NK-92 (cell line): ENCODE results near the gene DENND1A.
"Not testable (repeated sequence)": the region's sequence is repeated elsewhere in the genome, so short reads cannot be mapped to it uniquely, and the experiment has no call there.

ENCODE experiments used
- DNase-seq: peaks from one replicate; lab custom pipeline; 2025; ENCODE audit not compliant: unreplicated experiment; lab: John Stamatoyannopoulos, UW

The DENND1A gene

DNA sequence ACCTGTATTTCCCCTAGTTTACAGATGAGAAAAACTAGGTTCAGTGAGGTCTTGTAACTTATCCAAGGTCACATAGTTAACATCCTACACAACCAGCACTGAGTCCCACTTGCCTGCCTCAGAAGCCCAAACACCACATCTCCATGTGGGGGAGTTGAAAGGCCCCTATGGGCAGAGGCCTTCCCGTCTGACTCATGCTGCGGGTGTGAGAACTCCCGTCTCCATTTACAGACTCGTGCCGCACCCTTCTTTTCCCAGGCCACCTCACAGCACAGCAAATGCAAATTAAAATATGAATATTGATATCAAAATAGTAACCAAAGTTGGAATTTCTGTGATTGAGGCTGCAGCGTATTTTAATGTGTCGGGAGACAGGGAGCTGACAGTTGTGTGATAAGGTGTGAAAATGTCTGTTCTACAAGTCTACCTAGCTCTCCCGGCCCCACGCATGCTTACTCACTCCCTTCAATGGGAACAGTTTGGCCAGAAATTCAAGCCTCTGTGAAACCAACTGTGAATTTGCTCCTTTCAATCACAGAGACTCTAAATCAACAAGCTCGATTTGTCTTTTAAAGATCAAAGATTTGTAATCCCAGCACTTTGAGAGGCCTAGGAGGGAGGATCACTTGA is 483.8 kb downstream of the DENND1A start:
- no peak for DNase-seq

DNA sequence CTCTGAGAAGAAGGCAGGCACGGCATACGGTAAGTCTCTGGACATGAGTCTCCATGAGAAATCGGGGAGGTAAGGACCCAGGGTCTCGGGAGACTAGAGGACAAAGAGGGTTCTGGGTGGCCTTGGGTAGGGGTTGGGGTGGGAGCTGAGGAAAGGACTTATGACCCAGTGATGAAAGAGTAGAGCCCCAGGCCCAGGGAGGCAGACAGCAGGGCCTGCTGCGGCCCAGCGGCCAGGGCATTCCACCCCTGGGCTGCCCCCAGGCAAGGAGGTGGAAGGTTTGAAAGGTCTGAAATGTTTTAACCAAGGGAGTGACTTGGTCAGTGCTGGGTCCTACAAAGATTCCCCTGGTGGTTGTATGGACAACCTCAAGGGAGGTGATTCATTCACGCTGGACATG is 484.8 kb downstream of the DENND1A start:
- DNase-seq, result no peak

DNA sequence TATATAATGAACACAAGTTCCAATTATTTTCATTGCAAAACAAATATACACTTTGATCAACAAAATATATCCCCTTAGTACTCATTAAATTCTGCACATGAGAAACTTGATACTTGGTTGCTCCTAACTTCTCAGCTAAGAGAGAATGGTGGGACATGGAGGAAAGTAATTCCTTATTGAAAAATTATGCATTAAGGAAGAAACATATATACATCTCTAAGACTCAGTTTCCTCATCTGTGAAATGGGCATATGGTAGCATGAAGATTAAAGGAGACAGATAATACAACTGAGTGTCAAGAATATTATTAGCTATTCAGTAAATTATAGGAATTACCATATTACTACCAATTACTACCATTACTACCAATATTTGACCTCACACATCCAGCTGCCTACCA is 488.2 kb downstream of the DENND1A start:
- no peak for DNase-seq

DNA sequence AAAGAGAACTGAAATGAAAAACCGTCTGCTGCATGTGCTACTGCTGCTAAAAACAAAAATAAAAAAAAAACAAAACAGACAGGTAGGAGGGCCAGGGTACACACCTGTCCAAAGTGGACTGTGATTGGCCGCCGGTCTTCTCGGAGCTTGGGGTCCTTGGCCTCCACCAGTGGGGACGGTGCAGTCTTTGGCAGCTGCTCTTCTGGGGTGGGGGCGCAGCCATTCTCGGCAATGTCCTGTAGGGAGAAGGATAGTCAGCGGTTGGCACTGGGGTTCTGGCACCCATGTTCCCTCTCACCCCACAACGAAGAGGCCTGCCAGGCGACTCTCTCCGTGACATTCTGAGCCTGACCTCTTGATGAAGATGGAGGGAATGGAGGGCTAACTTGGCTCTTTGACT is 489.7 kb downstream of the DENND1A start:
- no peak for DNase-seq

DNA sequence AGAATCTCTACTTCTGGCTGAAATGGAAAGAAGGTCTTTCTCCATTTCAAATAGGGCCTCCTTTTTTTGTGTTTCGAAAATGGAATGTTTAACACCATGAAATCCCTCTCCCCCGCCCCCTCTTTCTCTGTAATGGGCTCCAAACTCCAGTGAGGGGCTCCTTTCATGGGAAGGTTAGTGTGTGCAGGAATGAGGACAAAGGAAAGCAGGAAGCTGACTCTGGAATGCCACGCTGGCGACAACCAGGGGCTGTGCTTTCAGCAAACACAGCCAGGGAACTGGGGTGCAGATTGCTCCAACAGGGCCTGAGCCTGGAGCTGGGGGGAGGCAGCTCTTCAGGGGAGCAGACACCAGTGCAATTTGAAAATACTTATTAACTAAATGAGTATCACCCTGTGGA is 491.1 kb downstream of the DENND1A start:
- no peak for DNase-seq

DNA sequence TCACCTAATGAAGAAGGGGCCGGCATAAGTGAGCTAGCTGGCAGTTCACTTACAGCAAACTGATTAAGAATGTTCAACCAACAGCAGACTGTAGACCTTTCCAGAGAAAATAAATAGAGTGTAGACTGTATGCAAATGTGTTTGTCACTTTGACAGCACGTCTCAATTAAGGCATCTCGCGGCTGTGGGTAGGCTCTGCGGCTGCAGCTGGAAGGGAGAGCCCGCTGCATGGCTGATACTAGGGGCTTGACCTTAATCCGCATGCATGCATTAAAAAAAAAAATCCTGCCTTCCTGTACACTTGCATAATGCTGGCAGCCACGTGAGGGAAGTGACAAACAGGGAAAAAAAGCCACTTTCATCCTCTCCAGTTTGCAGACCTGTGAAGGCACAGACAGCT is 491.6 kb downstream of the DENND1A start:
- DNase-seq, result no peak

DNA sequence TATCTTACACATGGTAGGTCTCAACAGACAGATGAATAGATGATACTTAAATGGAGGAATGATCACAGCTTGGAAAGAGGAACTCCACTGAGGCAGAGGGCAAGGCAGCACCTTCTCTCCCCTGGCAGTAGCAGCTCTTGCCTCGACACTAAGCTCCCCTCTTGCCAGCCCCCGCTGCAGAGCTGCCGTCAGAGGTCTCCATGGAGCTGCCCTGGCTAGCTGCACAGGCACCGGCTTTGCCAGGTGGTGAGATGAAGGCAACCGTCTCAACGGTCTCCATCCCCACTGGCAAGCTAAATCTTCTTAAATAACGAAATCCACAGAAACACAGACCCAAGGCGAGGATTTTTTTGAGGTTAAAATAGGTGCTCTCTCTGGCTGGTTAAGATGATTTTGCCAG is 492.7 kb downstream of the DENND1A start:
- DNase-seq, result no peak

DNA sequence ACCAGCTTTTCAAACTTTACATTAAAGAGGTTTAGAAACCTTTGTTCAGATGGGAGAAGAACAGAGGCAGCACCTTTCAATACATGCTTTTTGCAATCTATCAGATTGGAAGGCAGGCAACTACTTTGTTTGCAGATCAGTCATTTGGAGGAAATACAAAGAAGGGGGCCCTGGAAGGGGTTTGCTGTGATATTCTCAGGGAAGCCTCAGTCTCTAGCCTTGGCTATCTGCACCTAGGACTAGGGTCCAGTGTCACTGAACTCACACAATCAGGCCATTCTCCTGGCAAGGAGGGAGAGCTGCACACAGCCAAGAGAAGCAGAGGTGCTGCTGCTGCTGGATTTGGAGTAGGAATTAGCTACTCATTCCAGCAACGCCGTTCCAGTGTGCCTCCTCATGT is 494.5 kb downstream of the DENND1A start:
- DNase-seq, result no peak

DNA sequence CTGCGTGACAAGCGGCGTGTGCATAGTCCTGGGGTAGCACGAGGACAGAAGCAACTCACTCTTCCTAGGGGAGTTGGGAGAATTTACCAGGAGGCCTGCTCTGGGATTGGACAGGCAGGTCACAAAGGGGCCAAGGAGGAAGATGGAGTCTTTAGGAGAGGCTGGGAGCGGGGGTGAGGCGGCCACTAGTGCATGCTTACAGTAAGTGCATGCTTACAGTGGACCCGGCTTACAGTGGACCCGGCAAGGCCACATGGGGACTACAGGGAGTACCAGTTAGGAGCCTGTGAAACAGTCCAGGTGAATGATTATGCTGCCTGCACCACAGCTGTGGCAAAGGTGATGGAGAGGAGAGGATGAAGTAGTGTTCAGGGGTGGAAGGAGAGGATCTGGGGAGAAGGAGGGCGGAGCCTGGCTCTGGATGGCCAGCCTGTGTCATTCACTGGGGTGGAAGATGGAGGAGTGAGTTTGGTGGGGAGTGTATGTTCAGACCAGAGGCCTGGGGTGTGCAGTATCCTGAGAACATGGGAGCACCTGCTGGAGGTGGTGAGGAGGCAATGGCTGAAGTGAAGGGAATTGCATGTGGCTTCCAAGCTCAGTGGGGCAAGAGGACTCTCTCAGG is 495.2 kb downstream of the DENND1A start:
- no peak for DNase-seq

DNA sequence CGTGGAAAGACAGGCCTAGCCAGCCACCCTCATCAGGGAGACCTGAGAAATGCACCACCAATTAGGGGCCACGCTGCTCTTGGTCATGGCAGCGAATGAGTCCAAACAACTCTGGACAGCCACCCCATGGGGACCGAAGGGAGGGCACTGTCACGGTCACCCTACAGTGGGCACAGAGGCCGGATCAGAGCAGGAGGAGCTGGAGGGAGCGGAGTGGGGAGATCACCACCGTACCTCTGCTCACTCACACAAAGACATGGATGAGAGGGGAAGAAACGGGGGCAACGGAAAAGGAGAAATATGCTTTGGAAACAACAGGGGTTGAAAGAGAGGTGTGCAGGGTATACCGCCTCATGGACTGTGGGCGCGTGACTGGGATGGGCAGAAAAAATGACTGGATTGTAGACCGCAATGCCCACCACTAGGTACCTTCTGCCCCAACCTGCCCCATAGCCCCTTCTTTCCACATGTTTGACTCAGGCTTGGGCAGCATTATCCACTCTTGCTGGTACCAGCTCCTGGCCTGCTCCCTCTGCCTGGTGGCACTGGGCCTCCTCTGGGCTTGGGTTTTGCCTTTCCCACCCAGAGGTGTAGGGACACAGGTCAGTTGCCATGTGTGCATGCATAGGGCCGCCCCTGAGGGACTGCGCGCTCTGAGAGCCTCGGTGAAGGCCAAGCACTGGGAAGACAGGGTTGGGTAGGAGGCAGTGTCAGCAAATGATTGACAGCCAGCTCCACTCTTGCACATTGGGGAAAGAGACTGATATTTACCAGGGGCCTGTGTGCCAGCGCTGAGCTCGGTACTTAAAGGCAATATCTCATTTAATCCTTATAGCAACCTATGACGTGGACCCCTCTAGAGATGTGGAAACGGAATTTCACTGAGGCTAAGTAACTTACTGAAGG is 497.3 kb downstream of the DENND1A start:
- no peak for DNase-seq

DNA sequence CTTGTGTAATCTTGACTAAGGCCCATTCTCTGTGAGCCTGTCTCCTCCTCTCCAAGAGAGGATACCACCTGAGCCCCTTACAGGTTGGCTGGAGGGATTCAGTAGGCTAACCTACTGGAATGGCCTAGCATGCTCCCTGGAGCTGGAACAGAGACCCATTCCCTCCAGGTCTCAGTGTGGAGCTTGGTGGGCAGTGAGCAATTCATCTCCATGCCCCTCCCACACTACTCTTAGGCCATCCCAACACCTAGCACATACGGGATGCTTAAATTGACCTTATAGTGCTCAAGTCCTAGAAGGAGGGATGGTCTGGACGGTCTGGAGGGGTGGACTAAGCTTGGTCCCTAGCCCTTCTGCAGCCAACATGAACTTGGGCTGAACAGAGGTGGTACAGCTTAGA is 498.3 kb downstream of the DENND1A start:
- no peak for DNase-seq

DNA sequence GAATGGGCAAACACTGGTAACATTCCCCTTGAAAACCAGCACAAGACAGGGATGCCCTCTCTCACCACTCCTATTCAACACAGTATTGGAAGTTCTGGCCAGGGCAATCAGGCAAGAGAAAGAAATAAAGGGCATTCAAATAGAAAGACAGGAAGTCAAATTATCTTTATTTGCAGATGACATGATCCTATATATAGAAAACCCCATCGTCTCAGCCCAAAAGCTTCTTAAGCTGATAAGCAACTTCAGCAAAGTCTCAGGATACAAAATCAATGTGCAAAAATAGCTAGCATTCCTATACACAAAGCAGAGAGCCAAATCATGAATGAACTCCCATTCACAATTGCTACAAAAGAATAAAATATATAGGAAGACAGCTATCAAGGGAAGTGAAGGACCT is 501.5 kb downstream of the DENND1A start:
- not testable (repeated sequence) for DNase-seq

DNA sequence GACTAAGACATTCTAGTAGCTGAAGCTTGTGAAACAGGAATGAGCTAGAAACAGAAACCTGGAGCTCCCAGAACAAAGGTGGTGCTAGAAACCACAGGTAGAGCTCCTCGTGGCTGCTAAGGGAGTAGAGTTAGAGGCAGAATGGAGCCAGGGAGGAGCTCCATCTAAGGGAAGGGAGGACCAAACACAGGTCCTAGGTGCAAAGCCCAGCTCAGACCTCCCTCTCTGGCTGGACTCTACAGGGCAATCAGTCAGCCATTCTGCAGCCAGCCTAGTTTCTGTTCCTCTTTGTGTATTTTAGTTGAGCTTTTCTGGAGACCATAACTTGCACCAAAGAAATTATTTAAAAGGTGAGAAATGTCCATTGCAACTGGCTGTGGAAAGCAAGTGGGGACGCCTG is 503.5 kb downstream of the DENND1A start:
- no peak for DNase-seq

DNA sequence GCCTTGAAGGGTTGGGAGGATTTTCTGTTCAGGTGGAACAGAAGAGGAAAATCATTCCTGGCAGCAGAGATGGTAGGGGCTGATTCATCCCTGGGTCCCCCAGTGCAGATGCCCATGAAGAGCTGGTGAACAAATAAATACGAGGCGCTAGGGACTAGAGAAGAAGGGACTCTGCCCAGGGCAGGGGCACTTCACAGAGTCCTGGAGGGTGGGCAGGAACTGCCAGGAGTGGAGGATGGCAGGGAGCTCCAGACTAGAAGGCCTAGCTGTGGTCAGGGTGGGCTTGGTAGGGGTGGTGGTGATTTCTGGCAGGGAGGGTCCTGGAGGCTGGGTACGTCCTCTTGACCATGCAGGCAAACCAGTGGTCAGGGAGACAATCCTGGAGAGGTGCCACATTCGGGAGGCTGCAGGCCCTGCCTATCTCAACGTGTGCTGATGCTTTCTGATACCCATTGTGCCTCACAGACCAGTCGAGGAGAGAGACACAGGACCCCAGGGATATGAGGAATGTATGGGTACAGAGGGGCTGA is 504.0 kb downstream of the DENND1A start:
- no peak for DNase-seq

DNA sequence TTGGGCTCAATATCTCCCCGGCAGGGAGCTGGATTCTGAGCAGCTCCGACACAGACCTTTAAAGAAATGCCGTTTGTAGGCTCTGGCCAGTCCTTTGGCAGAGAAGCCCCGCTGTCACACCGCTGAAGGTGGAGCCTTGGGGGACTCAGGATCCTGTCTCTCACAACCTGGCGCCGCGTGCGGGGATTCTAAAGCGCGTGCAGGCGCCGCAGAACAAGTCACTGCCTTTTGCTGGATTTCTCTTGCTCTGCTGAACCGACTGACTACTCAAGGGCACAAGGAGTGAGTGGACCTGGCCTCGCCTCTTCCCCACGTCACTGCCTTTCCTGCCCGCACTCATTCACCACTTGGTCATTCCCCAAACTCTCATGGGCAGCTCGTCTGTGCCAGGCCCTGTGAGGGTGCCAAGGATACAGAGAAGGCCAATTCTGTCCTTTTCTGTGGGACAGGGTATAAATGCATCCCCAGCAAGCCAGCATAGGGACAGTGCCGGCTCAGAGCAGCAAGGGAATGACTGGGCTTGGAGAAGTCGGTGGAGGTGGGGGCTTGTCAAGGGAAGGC is 504.6 kb downstream of the DENND1A start:
- DNase-seq, result no peak

DNA sequence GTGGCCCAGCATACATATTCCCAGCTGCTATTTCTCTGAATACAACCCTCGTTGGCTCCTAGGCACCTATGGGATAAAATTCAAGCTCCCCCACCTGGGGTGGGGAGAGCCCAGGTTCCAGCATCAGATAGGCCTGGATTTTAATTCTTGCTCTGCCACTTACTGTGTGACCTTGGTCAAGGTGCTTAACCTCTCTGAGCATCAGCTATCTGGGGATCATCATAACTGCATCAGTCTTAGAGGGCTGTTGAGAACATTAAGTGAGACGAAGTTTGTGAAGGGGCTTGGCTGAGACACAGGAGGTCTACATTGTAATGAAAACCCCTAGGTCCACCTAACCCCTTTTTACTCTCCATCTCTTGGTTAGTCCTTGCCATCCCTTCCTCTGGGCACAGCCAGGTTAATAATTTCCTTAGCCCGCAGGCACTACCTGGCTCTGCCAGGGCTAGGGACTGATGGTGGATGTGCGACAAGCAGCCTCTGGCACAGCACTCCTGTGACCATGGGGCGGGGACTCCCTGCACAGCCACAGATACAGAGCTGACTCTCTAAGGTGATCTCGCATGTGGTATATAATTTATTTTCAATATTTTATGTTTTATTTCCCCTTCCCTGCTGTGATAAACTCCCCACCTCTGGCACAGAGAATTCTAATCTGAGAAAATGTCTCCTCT is 505.2 kb downstream of the DENND1A start:
- no peak for DNase-seq

DNA sequence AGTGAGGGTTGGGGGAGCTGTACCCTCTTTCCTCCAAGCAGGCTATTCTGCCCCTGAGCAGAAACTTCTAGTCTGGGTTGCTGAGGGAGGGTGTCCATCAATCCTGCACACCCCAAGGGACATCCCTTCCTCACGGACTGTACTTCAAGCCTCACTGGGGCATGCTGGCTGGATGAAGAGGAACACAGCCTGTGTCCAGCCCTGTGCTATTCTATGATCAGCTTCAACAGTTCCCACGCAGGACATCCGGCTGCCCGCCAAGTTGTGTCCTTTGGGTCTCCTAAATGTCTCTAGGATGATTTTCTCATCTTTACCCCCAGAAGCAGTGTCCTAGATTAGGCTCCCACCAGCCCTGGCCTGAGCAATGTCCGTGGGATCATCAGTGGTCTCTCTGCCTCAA is 505.8 kb downstream of the DENND1A start:
- DNase-seq, result no peak

DNA sequence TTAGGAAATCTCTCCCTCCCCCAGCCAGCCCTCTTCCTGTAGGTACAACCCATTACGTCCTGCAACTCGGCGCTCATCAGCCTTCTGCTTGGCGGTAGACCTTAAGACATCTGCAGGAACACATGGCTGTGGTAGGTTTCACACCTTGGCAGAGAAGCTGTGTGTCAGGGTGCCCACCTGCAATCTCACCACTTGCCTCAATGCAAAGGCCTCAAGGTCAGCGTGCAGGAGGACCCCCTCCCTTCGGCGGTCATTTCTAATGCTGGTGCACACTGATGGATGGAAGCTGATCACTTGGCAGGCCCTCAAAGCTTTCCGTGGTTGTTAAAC is 506.6 kb downstream of the DENND1A start:
- no peak for DNase-seq

DNA sequence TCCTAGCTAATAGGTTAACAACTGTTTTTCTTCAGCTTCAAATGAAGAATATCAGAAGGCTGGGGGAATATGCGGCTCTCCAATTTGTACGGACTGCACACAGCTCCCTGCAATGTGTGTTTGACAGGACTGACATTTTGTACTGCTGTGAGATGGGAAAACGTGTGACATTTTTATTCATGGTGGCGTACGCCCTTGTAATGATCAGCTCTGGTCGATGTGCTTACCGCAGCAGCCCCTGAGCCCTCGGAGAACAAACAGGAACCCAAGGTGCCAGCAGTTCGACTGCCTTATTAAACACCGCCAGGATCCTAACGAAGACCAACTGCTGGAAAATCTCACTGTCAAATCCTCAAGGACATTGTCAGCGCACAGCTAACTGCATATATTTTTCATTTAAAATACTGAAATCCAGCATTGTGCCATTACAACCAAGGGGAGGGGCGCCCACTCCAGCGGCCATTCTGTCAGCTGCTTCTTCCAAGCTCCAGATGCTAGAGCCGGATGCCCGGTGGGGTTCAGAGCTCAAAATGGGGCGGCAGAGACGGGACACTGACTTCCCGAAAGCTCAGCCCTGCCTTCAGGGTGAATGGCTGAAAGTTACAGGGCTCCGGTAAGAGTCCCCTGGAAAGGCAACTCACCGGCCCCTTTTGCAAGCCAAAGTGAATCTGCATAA is 507.2 kb downstream of the DENND1A start:
- DNase-seq, result no peak

DNA sequence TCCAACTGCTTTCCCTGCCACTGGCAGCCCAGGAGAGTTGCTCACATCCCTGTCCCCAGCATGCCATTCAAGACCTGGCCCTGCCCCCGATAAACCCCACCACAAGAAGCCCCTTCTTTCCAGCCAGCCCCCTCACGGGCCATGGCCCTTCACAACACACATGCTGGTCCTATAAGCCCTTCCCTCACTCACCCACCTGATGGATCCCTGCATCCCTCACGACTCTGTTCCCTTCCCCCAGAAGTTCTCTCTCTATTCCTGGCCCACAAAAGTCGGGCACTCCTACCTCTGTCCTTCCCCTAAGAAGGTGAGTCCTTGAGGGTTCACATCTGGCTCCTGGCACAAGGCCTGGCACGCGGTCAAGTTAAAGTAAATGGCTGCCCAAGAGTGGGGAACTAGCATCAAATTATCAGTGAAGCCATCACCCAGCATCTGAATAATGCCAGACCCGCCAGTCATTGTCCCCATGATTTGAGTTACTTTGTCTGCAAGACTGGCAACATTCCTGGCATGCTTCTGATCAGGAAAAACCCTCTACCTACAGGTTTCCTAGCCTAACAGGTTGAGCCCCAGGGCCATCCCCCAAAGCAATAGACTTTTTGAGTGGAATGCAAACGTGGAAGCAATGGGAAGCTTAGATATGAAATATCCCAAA is 508.0 kb downstream of the DENND1A start:
- DNase-seq, result no peak
